Ishikawa (cell line): ENCODE results near the gene OR8A1.

Source experiments
- CEBPB ChIP-seq: IDR thresholded peaks from 2 replicates; pipeline ENCODE4 v1.6.1; 2012
- CREB1 ChIP-seq: IDR thresholded peaks from 2 replicates; pipeline ENCODE4 v1.6.1; 2012; ENCODE audit warnings: low read depth
- EGR1 ChIP-seq: IDR thresholded peaks from 2 replicates; pipeline ENCODE4 v1.6.1; 2012
- EP300 ChIP-seq: IDR thresholded peaks from 2 replicates; pipeline ENCODE4 v1.6.1; 2012; ENCODE audit warnings: borderline replicate concordance
- FOXM1 ChIP-seq: IDR thresholded peaks from 2 replicates; pipeline ENCODE4 v1.6.1; 2012; ENCODE audit warnings: low read depth, borderline replicate concordance
- NFIC ChIP-seq: IDR thresholded peaks from 2 replicates; pipeline ENCODE4 v1.6.1; 2012
- RAD21 ChIP-seq: IDR thresholded peaks from 2 replicates; pipeline ENCODE4 v1.6.1; 2012; ENCODE audit warnings: low read depth
- TAF1 ChIP-seq: IDR thresholded peaks from 2 replicates; pipeline ENCODE4 v1.6.1; 2012; ENCODE audit warnings: low read depth, mild to moderate bottlenecking
- TCF12 ChIP-seq: IDR thresholded peaks from 2 replicates; pipeline ENCODE4 v1.6.1; 2012; ENCODE audit warnings: low read depth
- TEAD4 ChIP-seq: IDR thresholded peaks from 2 replicates; pipeline ENCODE4 v1.6.1; 2012
- YY1 ChIP-seq: IDR thresholded peaks from 2 replicates; pipeline ENCODE4 v1.6.1; 2012; ENCODE audit warnings: low read depth
- ZBTB7A ChIP-seq: IDR thresholded peaks from 2 replicates; pipeline ENCODE4 v1.6.1; 2012; ENCODE audit warnings: low read depth
- TF ChIP-seq, protein P1 (sequence below): IDR thresholded peaks from 2 replicates; pipeline ENCODE4 v1.6.1; 2012; ENCODE audit warnings: low read depth, mild to moderate bottlenecking
- TF ChIP-seq, protein P2 (sequence below): IDR thresholded peaks from 2 replicates; pipeline ENCODE4 v1.6.1; 2012
- TF ChIP-seq, protein P3 (sequence below): IDR thresholded peaks from 2 replicates; pipeline ENCODE4 v1.6.1; 2012

Gene OR8A1

DNA sequence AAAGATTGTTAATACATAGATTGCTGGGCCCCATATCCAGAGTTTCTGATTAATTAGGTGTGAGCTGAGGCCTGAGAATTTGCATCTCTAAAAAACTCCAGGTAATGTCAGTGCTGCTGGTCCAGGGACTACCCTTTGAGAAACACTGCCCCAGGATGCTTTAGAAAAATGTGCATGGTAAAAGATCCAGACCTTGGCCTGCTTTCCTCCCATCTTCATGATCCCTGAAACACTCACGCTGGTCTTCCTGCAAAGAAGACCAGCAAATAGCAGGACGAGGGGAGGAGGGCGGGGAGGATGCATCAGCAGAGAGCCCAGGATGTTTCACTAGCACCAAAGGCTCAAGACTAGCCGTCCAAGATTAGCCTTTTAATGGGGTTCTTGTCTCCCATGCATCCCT, at the start of gene OR8A1:
OR8A1 (plus strand) TSS at position 301 of the 400 bp plus-strand sequence. CDS start 123 bp downstream, outside the sequence.
- no peak for TF ChIP-seq YY1
- no peak for TF ChIP-seq EGR1
- TF ChIP-seq CREB1: no peak
- TF ChIP-seq ZBTB7A: no peak

DNA sequence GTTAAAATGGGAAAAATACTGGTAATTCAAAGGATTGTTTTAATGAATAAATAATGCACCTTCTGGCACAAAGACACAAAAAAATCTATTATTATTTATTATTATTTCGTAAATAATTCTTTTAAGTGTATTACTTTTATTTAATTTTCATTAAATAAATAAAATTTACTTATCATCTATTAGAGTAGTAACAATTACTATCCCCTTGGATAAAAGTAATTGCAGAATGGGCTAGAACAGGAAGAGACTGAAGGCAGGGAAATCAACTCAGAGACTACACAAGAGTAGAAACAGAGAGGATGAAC, 49.3 kb upstream of the OR8A1 start:
- TF ChIP-seq, protein P1, sequence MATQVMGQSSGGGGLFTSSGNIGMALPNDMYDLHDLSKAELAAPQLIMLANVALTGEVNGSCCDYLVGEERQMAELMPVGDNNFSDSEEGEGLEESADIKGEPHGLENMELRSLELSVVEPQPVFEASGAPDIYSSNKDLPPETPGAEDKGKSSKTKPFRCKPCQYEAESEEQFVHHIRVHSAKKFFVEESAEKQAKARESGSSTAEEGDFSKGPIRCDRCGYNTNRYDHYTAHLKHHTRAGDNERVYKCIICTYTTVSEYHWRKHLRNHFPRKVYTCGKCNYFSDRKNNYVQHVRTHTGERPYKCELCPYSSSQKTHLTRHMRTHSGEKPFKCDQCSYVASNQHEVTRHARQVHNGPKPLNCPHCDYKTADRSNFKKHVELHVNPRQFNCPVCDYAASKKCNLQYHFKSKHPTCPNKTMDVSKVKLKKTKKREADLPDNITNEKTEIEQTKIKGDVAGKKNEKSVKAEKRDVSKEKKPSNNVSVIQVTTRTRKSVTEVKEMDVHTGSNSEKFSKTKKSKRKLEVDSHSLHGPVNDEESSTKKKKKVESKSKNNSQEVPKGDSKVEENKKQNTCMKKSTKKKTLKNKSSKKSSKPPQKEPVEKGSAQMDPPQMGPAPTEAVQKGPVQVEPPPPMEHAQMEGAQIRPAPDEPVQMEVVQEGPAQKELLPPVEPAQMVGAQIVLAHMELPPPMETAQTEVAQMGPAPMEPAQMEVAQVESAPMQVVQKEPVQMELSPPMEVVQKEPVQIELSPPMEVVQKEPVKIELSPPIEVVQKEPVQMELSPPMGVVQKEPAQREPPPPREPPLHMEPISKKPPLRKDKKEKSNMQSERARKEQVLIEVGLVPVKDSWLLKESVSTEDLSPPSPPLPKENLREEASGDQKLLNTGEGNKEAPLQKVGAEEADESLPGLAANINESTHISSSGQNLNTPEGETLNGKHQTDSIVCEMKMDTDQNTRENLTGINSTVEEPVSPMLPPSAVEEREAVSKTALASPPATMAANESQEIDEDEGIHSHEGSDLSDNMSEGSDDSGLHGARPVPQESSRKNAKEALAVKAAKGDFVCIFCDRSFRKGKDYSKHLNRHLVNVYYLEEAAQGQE: no peak
- TF ChIP-seq TCF12: no peak
- TF ChIP-seq YY1: no peak
- no peak for TF ChIP-seq EGR1
- TF ChIP-seq RAD21: no peak
- TF ChIP-seq CEBPB: no peak
- TF ChIP-seq CREB1: no peak
- TF ChIP-seq, protein P2, sequence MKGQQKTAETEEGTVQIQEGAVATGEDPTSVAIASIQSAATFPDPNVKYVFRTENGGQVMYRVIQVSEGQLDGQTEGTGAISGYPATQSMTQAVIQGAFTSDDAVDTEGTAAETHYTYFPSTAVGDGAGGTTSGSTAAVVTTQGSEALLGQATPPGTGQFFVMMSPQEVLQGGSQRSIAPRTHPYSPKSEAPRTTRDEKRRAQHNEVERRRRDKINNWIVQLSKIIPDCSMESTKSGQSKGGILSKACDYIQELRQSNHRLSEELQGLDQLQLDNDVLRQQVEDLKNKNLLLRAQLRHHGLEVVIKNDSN: no peak
- TF ChIP-seq NFIC: no peak
- TF ChIP-seq, protein P3, sequence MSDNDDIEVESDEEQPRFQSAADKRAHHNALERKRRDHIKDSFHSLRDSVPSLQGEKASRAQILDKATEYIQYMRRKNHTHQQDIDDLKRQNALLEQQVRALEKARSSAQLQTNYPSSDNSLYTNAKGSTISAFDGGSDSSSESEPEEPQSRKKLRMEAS: no peak
- TF ChIP-seq FOXM1: no peak
- no peak for TF ChIP-seq ZBTB7A

DNA sequence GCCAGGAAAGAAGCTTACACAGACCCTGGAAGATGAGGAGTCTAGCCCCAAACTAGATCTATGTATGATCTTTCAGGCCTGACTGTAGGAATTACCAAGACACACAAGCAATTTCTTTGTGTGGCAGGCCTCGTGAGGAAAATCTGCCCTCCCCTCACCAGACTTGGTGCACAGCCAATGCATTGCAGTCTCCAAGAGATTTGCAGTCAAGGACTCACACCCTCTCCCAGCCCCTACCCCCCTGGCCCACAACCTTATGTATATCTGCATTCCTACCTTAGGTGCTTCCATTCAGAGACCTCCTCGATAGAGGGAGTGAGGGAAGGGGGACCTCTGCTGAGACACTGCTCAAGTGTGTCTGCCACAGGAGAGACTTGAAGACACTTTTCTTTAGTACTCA, 36.2 kb upstream of the OR8A1 start:
- no peak for TF ChIP-seq ZBTB7A
- TF ChIP-seq NFIC: no peak
- TF ChIP-seq TAF1: no peak
- no peak for TF ChIP-seq TEAD4
- TF ChIP-seq CREB1: no peak
- no peak for TF ChIP-seq CEBPB
- no peak for TF ChIP-seq YY1
- TF ChIP-seq RAD21: no peak
- TF ChIP-seq, protein P1: no peak
- no peak for TF ChIP-seq FOXM1
- TF ChIP-seq, protein P2: no peak

DNA sequence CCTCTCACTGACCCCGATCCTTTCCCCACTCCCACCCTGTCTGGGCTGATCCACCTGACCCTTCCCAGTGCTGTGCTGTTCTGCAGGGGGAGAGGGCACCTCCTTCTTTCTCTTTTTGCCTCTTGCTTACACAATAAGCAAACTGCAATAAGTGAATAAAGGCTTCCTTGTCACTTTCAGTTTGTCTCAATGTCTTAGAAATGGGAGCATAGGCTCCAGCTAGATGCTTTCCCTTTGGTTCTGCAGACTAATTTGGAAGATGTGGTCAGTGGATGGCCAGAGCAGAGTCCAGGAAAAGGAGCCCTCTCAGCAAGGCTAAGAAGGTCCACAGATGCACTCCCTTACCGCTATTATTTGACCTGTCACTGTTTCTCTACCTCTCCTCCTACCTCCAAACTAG, 35.7 kb upstream of the OR8A1 start:
- TF ChIP-seq, protein P2: no peak
- no peak for TF ChIP-seq ZBTB7A
- no peak for TF ChIP-seq NFIC
- TF ChIP-seq TAF1: no peak
- TF ChIP-seq, protein P3: no peak
- TF ChIP-seq TCF12: no peak
- TF ChIP-seq CEBPB: no peak

DNA sequence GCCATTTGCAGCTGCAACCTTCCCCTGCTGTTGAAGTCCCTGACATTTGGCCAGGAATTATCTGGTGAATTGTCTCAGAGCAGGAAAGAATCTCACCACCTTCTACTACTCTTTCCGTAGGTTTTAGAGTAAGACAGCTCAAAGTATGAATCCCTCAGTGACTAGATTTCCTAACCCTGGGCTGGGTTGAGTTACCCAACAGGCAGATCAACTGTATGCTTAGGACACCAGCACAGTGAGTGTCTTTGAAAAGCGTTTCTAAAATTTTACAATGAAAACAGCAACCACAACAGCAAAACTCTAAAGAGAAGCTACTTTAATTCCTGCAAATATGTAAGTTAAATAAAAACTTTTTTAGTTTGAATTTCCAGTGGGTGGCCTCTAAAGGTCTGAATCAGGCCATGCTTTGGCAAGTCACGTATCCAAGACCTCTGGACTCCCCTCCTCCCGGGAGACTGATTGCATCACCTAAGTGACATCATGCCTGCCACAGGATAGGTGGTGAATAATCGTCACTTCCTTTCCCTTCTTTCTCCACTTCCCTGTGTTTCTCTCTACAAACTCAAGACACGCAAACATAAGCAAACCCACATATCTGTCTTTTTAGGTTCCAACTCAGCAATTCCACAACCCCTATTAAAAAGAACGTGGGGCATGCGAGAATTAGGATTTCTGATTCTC, 34.1 kb upstream of the OR8A1 start:
- TF ChIP-seq, protein P1: no peak
- no peak for TF ChIP-seq YY1
- no peak for TF ChIP-seq TEAD4
- TF ChIP-seq, protein P3: no peak
- no peak for TF ChIP-seq EP300
- no peak for TF ChIP-seq EGR1
- TF ChIP-seq RAD21: no peak
- TF ChIP-seq CEBPB: no peak
